Endothelial cell of hepatic sinusoid (primary cell): ENCODE results near the gene MOK.
"Not testable (repeated sequence)": the region's sequence is repeated elsewhere in the genome, so short reads cannot be mapped to it uniquely, and the experiment has no call there.

Experiments
- in situ Hi-C: cut with HindIII; loops from 2 replicates; pipeline ENCODE4 v1.10.0; 2017; ENCODE audit warnings: low sequenced_read_pairs

Gene MOK

GRCh38 chr14:102304611-102305506 is at the start of gene MOK:
MOK (minus strand) TSS chr14:102305164; CDS start chr14:102304968, 196 bp downstream.
- in situ Hi-C loops = loop anchor here (5.0 kb wide), 1 partner anchor 208 kb away; no protein-coding TSS in a partner anchor

- in situ Hi-C loops = no loop called here
Observed at GRCh38 chr14:102353126-102353619, 48.2 kb upstream of the MOK start.

- in situ Hi-C loops = no loop called here
Observed at GRCh38 chr14:102352213-102352612, 47.2 kb upstream of the MOK start.

- in situ Hi-C loops = not testable (repeated sequence)
Observed at GRCh38 chr14:102351593-102351992, 46.6 kb upstream of the MOK start.

GRCh38 chr14:102351023-102351422 is 46.1 kb upstream of the MOK start:
- in situ Hi-C loops = no loop called here

GRCh38 chr14:102348376-102348775 is 43.4 kb upstream of the MOK start:
- in situ Hi-C loops = no loop called here

GRCh38 chr14:102346645-102347044 is 41.7 kb upstream of the MOK start:
- in situ Hi-C loops = no loop called here

GRCh38 chr14:102345232-102345631 is 40.3 kb upstream of the MOK start:
- in situ Hi-C loops = no loop called here

- in situ Hi-C loops = no loop called here
Observed at GRCh38 chr14:102344485-102344884, 39.5 kb upstream of the MOK start.

- in situ Hi-C loops = no loop called here
Observed at GRCh38 chr14:102344084-102344483, 39.1 kb upstream of the MOK start.

- in situ Hi-C loops = no loop called here
Observed at GRCh38 chr14:102342238-102342637, 37.3 kb upstream of the MOK start.

- in situ Hi-C loops = no loop called here
Observed at GRCh38 chr14:102341566-102341965, 36.6 kb upstream of the MOK start.

- in situ Hi-C loops = no loop called here
Observed at GRCh38 chr14:102338724-102339123, 33.8 kb upstream of the MOK start.

GRCh38 chr14:102335163-102335562 is 30.2 kb upstream of the MOK start:
- in situ Hi-C loops = no loop called here

GRCh38 chr14:102333795-102334705 is 29.1 kb upstream of the MOK start:
- in situ Hi-C loops = no loop called here

GRCh38 chr14:102333390-102333789 is 28.4 kb upstream of the MOK start:
- in situ Hi-C loops = no loop called here

- in situ Hi-C loops = no loop called here
Observed at GRCh38 chr14:102330806-102331205, 25.8 kb upstream of the MOK start.

GRCh38 chr14:102329381-102329780 is 24.4 kb upstream of the MOK start:
- in situ Hi-C loops = not testable (repeated sequence)

- in situ Hi-C loops = no loop called here
Observed at GRCh38 chr14:102326583-102326982, 21.6 kb upstream of the MOK start.

GRCh38 chr14:102325791-102326345 is 20.9 kb upstream of the MOK start:
- in situ Hi-C loops = no loop called here

- in situ Hi-C loops = loop anchor here (5.0 kb wide), 1 partner anchor 34 kb away; no protein-coding TSS in a partner anchor
Observed at GRCh38 chr14:102323102-102323501, 18.1 kb upstream of the MOK start.
